ENCODE data around the gene CEND1. TPM values are rescaled to one million over a fixed set of nuclear protein-coding genes. Genes with fewer than 3 reads are reported as not detected.

CEND1 gene
- total and polyA plus RNA-seq, 2 experiments from 2014 or later = not detected

GRCh38 chr11:834371-835316 is 44.8 kb upstream of the CEND1 start:
- Histone ChIP-seq H3K4me1 (ENCODE audit: insufficient read depth) (peaks cover 40% of the 10 kb centered on the region), H3K79me2 (peaks cover 31% of the 10 kb centered on the region), H3K4me3 (no peak overlapping the region), H3K9me2 (replicated peaks; ENCODE audit: insufficient read depth) (no peaks in the 10 kb centered on the region), H4K20me1 (ENCODE audit: insufficient read depth, poor library complexity, severe bottlenecking) (peaks cover 21% of the 10 kb centered on the region), H3K27ac (peak overlapping the region; percentile 87), H3K27me3 (no peaks in the 10 kb centered on the region), H2AFZ (no peak overlapping the region), H3K9me3 (ENCODE audit: low read depth) (no peaks in the 10 kb centered on the region), H3K36me3 (replicated peaks; ENCODE audit: insufficient read depth, low read depth) (no peaks in the 10 kb centered on the region), H3K4me2 (peak overlapping the region; percentile 98)
- peak; percentile 71 for DNase-seq (ENCODE audit: low spot score)
- WGBS (ENCODE audit: low lambda C conversion rate, missing lambda C conversion rate) = 65% methylated on average over 29 of the region's 31 CpGs
- TF ChIP-seq EZH2phosphoT487 (IDR thresholded peaks at IDR 0.05; ENCODE audit: low read depth, severe bottlenecking, unreplicated experiment) = no peak
- no peak for TF ChIP-seq EZH2 (IDR thresholded peaks at IDR 0.05; ENCODE audit: borderline replicate concordance)
- TF ChIP-seq CTCF (IDR thresholded peaks at IDR 0.05; ENCODE audit: poor library complexity) = no peak

GRCh38 chr11:833849-834311 is 44.0 kb upstream of the CEND1 start:
- 50% methylated on average over 9 of the region's 9 CpGs for WGBS (ENCODE audit: low lambda C conversion rate, missing lambda C conversion rate)
- H3K9me2 ChIP-seq (replicated peaks; ENCODE audit: insufficient read depth) = no peaks in the 10 kb centered on the region
- no peaks in the 10 kb centered on the region for H3K9me3 ChIP-seq (ENCODE audit: low read depth)
- peak overlapping the region; percentile 87 for H3K27ac ChIP-seq
- H3K36me3 ChIP-seq (replicated peaks; ENCODE audit: insufficient read depth, low read depth) = no peaks in the 10 kb centered on the region
- peaks cover 3% of the 10 kb centered on the region for H3K27me3 ChIP-seq
- no peak for DNase-seq (ENCODE audit: low spot score)
- TF ChIP-seq EZH2 (IDR thresholded peaks at IDR 0.05; ENCODE audit: borderline replicate concordance) = no peak
- no peak for TF ChIP-seq EZH2phosphoT487 (IDR thresholded peaks at IDR 0.05; ENCODE audit: low read depth, severe bottlenecking, unreplicated experiment)
- TF ChIP-seq CTCF (IDR thresholded peaks at IDR 0.05; ENCODE audit: poor library complexity) = no peak
- peak overlapping the region; percentile 44 for H3K4me3 ChIP-seq
- H3K4me2 ChIP-seq = peak overlapping the region; percentile 98
- peaks cover 21% of the 10 kb centered on the region for H4K20me1 ChIP-seq (ENCODE audit: insufficient read depth, poor library complexity, severe bottlenecking)
- H2AFZ ChIP-seq = no peak overlapping the region
- peaks cover 31% of the 10 kb centered on the region for H3K79me2 ChIP-seq
- H3K4me1 ChIP-seq (ENCODE audit: insufficient read depth) = peaks cover 44% of the 10 kb centered on the region

GRCh38 chr11:833114-833791 is 43.4 kb upstream of the CEND1 start:
- peak; percentile 86 for DNase-seq (ENCODE audit: low spot score)
- peaks cover 21% of the 10 kb centered on the region for H4K20me1 ChIP-seq (ENCODE audit: insufficient read depth, poor library complexity, severe bottlenecking)
- H3K36me3 ChIP-seq (replicated peaks; ENCODE audit: insufficient read depth, low read depth) = no peaks in the 10 kb centered on the region
- no peaks in the 10 kb centered on the region for H3K9me2 ChIP-seq (replicated peaks; ENCODE audit: insufficient read depth)
- H3K27ac ChIP-seq = peak overlapping the region; percentile 87
- H2AFZ ChIP-seq = no peak overlapping the region
- TF ChIP-seq CTCF (IDR thresholded peaks at IDR 0.05; ENCODE audit: poor library complexity) (no peak), EZH2phosphoT487 (IDR thresholded peaks at IDR 0.05; ENCODE audit: low read depth, severe bottlenecking, unreplicated experiment) (no peak), EZH2 (IDR thresholded peaks at IDR 0.05; ENCODE audit: borderline replicate concordance) (no peak)
- H3K4me1 ChIP-seq (ENCODE audit: insufficient read depth) = peaks cover 44% of the 10 kb centered on the region
- H3K79me2 ChIP-seq = peaks cover 31% of the 10 kb centered on the region
- peak overlapping the region; percentile 98 for H3K4me2 ChIP-seq
- WGBS (ENCODE audit: low lambda C conversion rate, missing lambda C conversion rate) = under 1% methylated on average over 17 of the region's 55 CpGs
- H3K27me3 ChIP-seq = peaks cover 9% of the 10 kb centered on the region
- no peaks in the 10 kb centered on the region for H3K9me3 ChIP-seq (ENCODE audit: low read depth)
- H3K4me3 ChIP-seq = peak overlapping the region; percentile 44

Data from hepatocyte (in vitro differentiated cells).